ENCODE results near the gene NDUFB3.

Gene NDUFB3

GRCh38 chr2:201130524-201131186 lies 58.9 kb downstream of the NDUFB3 start:
- peak; percentile 36 for DNase-seq

GRCh38 chr2:201132518-201132917 lies 60.7 kb downstream of the NDUFB3 start:
- peak; percentile 23 for DNase-seq
